Measurements from ENCODE around the gene NUP50.
A peak's percentile ranks its signal among the peaks of the same experiment; 100 is the strongest.

Gene NUP50

DNA sequence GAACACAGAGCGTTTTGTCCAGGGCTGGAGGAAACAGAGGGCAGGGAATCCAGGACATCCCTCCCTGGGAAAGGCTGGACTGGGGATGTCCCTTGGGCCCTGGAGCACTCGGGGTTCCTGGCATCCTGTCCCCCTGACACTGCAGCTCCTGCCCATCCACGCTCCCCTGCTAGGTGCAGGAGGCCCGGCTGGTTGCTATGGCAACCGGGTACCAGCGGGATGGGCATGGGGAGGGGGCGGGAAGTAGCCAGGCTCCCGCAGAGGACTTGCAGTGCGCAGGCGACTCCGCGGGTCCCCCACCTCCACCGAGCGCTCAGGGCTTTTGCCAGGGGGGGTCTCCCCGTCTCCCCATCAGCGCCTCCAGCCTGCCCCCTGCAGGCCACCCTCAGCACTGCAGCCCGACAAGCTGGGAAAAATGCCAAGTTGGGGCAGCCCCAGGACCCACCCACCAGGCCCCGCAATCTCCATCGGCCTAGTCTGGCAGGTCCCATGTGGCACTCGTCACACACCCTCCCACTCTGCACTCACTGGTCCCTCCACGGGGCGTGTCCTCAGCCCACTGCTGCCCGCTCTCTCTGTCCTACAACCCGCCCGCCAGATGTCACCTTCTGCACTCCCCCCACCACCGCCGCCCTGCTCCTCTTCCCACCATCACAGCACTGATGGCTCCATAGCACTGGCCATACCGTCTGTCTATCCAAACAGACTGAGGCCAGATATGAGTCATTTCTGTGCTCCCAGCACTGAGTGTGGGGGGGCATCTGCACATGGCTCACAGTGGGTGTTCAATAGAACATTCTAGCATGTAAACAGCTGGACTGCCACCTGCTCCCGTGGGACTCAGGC lies 45.5 kb downstream of the NUP50 start:
- no peak for DNase-seq (ENCODE audit: low read depth)

GRCh38 chr22:45210174-45210573 lies 46.4 kb downstream of the NUP50 start:
- DNase-seq (ENCODE audit: low read depth): no peak

- DNase-seq (ENCODE audit: low read depth): no peak
Measured at GRCh38 chr22:45210577-45210976, 46.9 kb downstream of the NUP50 start.

GRCh38 chr22:45210991-45211390 lies 47.3 kb downstream of the NUP50 start:
- no peak for DNase-seq (ENCODE audit: low read depth)

DNA sequence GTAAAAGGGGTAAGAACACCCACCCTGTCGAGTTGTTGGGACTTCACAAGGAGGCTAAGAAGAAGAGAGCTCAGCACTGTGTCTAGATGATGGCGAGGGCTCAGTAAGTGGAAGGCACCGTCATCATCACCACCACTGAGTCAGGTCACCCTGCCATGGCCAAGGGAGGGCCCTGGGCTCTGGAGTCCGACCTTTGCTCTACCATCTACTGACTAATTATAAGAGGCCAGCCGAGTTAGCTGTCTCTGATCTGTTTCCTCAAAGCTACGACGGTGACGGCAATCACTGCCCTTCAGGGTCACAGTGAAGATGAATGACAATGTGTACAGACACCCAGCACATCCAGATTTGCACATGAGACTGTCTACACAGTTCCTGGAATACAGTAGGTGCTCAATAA lies 47.7 kb downstream of the NUP50 start:
- DNase-seq (ENCODE audit: low read depth): no peak

GRCh38 chr22:45211848-45212247 lies 48.1 kb downstream of the NUP50 start:
- DNase-seq (ENCODE audit: low read depth): no peak

DNA sequence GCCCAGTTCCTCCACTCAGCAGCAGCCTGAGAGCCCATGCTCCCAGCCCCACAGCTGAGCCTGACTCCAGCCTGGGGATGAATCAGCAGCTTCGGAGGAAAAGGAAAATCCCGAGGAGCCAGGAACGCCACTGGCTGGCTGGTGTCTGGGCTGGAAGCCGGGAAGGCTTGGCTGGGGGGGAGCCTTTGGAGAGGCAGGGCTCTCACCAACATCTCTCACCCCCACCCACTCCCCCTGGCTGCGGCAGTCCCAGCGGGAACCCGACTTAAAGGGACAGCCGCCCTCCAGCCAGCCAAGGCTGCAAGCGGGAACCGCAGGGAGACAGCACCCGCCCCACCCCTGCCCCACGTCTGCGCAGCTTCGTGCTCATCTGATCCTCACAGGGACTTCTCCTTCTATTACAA lies 48.6 kb downstream of the NUP50 start:
- no peak for DNase-seq (ENCODE audit: low read depth)

- DNase-seq (ENCODE audit: low read depth): no peak
Measured at GRCh38 chr22:45212992-45213751, 49.4 kb downstream of the NUP50 start.

DNA sequence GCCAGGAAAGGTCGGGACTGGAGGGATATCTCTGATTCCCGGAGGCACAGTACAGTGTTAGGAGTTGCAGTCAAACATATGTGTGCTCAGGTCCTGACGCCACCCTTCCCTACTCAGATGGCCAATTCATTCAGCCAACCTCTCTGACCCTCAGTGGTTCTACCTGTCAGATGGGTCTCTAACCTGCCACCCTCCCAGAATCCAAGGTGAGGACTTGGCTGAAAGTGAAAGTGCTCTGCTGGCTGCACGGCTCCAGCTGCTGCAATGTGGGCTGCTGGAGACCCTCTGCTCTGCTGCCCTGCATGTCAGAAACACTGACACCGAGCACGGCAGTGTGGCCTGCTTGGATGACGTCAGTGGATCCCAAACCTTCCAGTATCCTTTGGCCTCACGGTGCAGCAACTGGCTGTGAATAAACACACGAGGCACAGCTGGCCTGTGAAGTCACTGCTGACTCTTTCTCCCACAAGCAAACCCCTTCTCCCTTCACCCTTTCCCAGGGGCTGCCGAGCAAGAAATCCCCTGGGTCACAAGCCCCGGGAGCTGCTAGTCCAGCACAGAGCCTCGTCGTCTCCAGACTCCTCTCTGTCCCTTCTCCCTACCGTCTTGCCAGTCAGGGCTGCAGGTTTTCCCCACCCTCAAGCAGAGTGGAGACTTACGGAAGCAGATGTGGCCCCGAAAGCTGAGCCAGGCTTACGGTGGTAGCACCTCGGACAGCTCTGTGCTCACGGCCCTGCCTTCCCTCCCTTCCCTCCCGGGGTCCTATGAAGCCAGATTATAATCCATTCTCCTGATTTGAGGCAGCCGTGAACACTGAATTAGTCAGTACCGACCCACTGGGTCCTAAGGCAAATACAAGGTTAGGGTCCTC lies 52.6 kb downstream of the NUP50 start:
- DNase-seq (ENCODE audit: low read depth): no peak

DNA sequence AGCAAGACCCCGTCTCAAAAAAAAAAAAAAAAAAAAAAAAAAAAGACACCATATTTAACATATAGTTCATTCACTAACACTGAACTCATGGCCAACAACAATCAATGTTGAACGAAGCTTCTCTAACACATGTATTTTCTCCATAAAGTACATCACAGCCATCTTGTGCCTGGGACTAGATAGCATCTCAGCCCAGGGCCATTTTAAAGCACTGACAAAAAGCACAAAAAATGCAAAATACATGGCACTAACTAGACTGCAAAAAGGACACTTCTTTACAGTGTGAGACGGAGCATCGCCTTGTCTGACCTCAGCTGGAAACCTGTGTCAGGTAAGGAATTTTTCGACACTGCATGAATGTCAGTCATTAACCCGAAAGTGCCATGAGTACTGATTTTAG lies 53.6 kb downstream of the NUP50 start:
- no peak for DNase-seq (ENCODE audit: low read depth)

GRCh38 chr22:45217806-45218205 lies 54.1 kb downstream of the NUP50 start:
- DNase-seq (ENCODE audit: low read depth): no peak

GRCh38 chr22:45218976-45219375 lies 55.3 kb downstream of the NUP50 start:
- peak; percentile 48 for DNase-seq (ENCODE audit: low read depth)

DNA sequence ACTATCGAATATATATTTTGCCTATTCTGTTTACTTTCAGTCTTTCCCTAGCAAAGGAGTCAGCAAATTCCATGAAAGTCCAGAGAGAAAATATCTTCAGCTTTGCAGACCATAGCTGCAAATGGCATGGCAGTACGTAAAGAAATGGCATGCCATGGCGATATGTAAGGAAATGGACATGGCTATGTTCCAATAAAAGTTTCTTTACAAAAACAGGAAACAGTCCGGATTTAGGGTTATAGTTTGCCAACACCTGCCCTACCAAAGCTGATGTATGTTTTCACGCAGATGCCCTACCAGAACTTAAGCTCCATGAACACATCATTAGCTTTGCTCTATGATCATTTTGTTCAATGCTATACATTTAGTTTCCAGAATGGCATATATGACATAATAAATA lies 57.5 kb downstream of the NUP50 start:
- no peak for DNase-seq (ENCODE audit: low read depth)

DNA sequence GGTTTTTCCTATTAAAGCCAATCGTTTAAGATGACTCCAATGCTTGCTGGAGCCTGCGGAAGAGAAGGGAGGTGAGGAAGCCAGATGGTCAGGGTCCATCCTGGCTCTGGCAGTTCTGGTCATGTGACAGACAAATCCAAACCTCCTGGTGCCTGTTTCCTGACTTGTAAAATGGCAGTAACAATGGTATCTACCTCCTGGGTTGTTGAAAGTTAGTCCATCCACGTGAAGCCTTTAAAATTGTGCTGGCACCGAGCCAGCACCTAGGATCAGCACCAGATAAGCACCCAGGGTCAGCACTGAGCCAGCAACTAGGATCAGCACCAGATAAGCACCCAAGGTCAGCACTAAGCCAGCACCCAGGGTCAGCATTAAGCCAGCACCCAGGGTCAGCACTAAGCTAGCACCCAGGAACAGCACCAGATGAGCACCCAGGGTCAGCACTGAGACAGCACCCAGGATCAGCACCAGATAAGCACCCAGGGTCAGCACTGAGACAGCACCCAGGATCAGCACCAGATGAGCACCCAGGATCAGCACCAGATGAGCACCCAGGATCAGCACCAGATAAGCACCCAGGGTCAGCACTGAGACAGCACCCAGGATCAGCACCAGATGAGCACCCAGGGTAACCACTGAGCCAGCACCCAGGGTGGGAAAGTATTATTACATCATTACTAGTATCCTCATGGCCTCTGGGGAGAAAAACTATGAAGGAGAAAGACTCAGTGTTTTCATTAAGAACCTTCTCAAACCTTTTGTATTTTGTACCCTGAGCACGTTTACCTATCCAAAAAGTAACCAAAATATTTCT lies 59.8 kb downstream of the NUP50 start:
- DNase-seq (ENCODE audit: low read depth): no peak

GRCh38 chr22:45224331-45224730 lies 60.6 kb downstream of the NUP50 start:
- DNase-seq (ENCODE audit: low read depth): no peak

DNA sequence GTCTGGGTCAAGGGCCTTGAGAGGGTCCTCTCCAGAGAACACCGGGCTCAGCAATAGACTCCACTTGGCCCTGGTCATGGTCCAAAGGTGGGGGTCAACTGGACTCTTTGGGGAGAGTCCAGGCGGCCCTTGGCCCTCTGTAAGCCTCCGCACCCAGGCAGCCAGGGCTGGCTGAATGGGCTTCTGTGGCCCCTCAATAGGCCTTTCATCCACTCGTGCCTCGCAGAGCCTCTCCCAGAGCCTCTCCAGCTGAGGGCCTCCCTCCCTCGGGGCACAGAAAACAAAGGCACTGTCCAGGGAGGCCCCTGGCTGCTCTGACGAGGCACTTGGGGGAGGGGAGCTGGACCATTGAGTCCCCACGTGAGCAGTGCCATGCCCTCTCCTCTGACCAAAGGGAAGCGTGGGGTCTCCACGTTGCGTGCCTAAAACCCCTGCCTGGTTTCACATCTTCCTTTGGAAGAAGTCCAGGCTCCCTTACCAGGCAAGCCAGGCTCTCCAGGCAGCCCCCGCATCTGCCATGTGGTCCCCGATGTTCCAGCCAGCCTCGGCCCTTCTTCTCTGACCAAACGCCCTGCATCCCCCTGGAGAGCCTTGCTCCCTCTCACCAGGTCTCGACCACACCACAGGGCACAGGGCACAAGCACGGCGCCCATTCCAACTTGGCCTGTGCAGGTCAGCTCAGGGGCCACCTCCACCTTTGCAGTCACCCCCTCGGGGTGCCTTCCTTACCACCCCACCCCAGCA lies 61.4 kb downstream of the NUP50 start:
- no peak for DNase-seq (ENCODE audit: low read depth)

DNA sequence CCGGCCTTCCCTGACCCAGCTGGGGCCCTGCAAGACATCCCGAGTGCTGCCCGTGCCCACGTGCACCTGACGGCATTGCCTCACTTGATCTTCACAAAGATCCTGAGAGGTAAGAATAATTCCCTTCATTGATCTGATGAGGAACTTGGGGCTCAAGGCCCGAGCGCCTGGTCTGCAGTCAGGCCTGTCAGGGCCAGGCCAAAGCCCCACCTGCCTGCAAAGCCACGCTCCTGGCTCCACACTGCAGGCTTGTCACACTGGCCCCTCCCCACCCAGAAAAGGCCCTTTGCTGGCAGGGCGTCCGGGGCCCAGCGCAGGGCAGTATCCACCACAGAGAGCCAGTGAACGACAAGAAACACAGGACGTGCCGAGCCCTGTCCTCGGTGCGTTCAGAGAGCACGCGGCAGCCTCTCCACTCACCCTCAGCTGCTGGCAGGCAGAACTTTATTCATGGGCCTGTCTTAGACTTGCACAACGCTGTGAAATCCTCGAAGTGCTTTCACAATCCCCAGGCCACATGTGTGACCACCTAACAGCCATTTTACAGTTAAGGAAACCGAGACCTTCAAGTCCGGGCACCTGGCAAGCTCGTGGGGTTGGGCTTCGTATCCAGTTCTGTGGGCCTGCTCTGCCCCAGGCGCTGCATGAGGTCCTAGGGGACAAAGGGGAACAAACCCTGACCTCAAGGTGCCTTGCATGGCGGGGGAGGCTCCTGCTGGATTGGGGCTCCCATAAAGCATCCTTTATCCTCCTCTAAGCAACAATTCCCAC lies 62.2 kb downstream of the NUP50 start:
- DNase-seq (ENCODE audit: low read depth): no peak

DNA sequence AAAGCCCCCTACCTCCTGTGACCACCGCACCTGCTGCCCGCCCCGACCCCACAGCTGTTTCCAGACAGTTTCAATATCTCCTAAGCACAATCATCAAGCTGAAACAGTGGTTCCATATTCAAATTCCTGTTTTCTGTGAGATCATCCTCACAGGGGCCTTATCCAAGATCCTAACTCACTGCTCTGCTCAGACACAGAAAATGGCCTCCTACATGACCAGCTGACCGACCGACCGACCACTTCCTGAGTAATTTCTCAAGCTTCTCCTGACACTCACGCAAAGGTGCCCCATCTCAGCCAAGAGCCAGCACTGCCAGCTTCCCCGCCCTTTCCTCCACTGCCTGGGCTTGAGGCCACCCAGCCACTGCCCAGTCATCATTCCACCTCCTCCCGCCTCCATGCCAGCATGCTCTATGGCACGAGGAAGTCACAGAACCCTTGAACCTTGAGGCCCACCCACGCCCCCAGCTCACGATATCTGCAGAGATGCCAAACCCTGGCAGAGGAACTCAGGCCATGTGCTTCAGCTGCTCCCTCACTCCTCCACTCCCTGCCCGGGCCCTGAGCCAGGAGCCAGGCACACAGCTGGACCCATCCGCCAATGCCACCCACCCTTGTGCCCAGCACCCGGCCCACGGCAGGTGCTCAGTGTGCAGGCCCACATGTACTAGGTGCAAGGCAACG lies 62.9 kb downstream of the NUP50 start:
- DNase-seq (ENCODE audit: low read depth): no peak

DNA sequence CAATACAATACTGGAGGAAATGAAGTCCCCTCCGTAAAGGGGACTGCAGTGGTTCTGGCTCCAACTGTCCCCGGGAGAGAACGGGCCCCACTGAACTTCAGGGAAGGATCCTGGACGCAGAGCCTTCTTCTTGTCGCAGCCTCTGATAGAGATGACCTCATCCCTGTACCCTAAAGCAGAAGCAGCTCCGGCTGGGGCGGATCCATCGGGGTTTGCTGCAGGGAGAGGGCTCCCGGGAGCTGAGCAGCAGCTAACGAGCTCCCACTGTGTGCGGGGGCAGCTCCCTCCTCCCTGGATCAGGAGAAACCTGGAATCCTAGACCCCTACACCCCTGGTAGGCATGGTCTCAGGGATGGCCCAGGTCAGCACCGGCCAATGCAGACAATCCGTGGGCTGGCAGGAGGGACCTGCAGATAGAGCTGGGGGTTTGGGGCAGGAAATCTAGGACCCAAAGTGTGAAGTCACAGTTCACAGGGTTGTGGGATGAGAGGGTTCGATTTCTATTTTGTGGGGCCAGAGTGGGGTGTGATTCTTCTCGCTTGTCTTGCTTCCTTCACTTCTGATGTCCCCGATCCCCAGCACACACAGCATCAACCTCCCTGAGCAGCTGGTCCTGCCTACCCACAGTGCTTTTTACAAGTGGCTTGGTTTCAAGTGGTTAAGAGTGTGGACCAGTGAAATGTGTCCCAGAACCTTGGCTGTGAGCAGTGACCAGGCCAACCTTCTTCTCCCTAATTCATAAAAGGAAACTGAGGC lies 64.1 kb downstream of the NUP50 start:
- DNase-seq (ENCODE audit: low read depth): no peak
